H9 (cell line): ENCODE measurements around the gene MRTFA. TPM values are rescaled to one million over a fixed set of nuclear protein-coding genes. Genes with fewer than 3 reads are reported as not detected.
A peak's percentile ranks its signal among the peaks of the same experiment; 100 is the strongest.

Experiments used
- DNase-seq: peaks from one replicate; pipeline ENCODE4 v3.0.0-alpha.2; 2017
- H2AFZ ChIP-seq: one replicate; pipeline ENCODE4 v1.6.1; 2013; ENCODE audit warnings: mild to moderate bottlenecking, low read length, control low read depth, moderate library complexity
- H2AK5ac ChIP-seq: 2 replicates; pipeline ENCODE4 v1.6.1; 2013; ENCODE audit warnings: low read length, control low read depth, mixed read lengths; ENCODE audit not compliant: insufficient read length
- H2BK120ac ChIP-seq: one replicate; pipeline ENCODE4 v1.6.1; 2013; ENCODE audit warnings: low read depth, mild to moderate bottlenecking, low read length, control low read depth, inconsistent platforms; ENCODE audit not compliant: poor library complexity, severe bottlenecking
- H2BK12ac ChIP-seq: 2 replicates; pipeline ENCODE4 v1.6.1; 2013; ENCODE audit warnings: low read length, control low read depth, mixed read lengths, low read depth; ENCODE audit not compliant: insufficient read length
- H2BK15ac ChIP-seq: 2 replicates; pipeline ENCODE4 v1.6.1; 2013; ENCODE audit warnings: low read depth, low read length, control low read depth
- H2BK20ac ChIP-seq: one replicate; pipeline ENCODE4 v1.6.1; 2013; ENCODE audit warnings: low read depth, mild to moderate bottlenecking, low read length, control low read depth, inconsistent platforms; ENCODE audit not compliant: poor library complexity, severe bottlenecking
- H2BK5ac ChIP-seq: 2 replicates; pipeline ENCODE4 v1.6.1; 2013; ENCODE audit warnings: low read length, control low read depth, mixed read lengths; ENCODE audit not compliant: insufficient read length
- H3K14ac ChIP-seq: 2 replicates; pipeline ENCODE4 v1.6.1; 2013; ENCODE audit warnings: low read length, control low read depth; ENCODE audit not compliant: insufficient read depth
- H3K18ac ChIP-seq: 2 replicates; pipeline ENCODE4 v1.6.1; 2013; ENCODE audit warnings: low read depth, mild to moderate bottlenecking, mixed read lengths, low read length, control low read depth; ENCODE audit not compliant: insufficient read length
- H3K23ac ChIP-seq: 2 replicates; pipeline ENCODE4 v1.6.1; 2013; ENCODE audit warnings: low read length, control low read depth, mixed read lengths, low read depth; ENCODE audit not compliant: insufficient read length
- H3K23me2 ChIP-seq: 2 replicates; pipeline ENCODE4 v1.6.1; 2013; ENCODE audit warnings: low read depth, mild to moderate bottlenecking, mixed read lengths, low read length, control low read depth; ENCODE audit not compliant: insufficient read length, poor library complexity, severe bottlenecking
- H3K27ac ChIP-seq: 2 replicates; pipeline ENCODE4 v1.5.1; 2013; ENCODE audit warnings: low read length, control low read depth, mixed read lengths, low read depth; ENCODE audit not compliant: insufficient read length
- H3K27me3 ChIP-seq: 2 replicates; pipeline ENCODE4 v1.6.1; 2013; ENCODE audit warnings: low read length, control low read depth, inconsistent platforms; ENCODE audit not compliant: insufficient read depth
- H3K4ac ChIP-seq: 2 replicates; pipeline ENCODE4 v1.6.1; 2013; ENCODE audit warnings: low read depth, mild to moderate bottlenecking, control low read depth, inconsistent platforms, low read length, moderate library complexity
- H3K4me1 ChIP-seq: 2 replicates; pipeline ENCODE4 v1.6.1; 2013; ENCODE audit warnings: low read length, control low read depth, inconsistent platforms; ENCODE audit not compliant: insufficient read depth
- H3K4me2 ChIP-seq: 2 replicates; pipeline ENCODE4 v1.6.1; 2013; ENCODE audit warnings: low read length, control low read depth, mixed read lengths; ENCODE audit not compliant: insufficient read length, insufficient read depth
- H3K56ac ChIP-seq: 2 replicates; pipeline ENCODE4 v1.6.1; 2013; ENCODE audit warnings: low read depth, mild to moderate bottlenecking, mixed read lengths, low read length, control low read depth; ENCODE audit not compliant: insufficient read length
- H3K79me1 ChIP-seq: 2 replicates; pipeline ENCODE4 v1.6.1; 2013; ENCODE audit warnings: low read depth, mild to moderate bottlenecking, moderate library complexity, low read length, control low read depth, inconsistent platforms; ENCODE audit not compliant: insufficient read depth, poor library complexity, severe bottlenecking
- H3K79me2 ChIP-seq: 2 replicates; pipeline ENCODE4 v1.6.1; 2013; ENCODE audit warnings: low read length, control low read depth, inconsistent platforms; ENCODE audit not compliant: insufficient read depth
- H3K9ac ChIP-seq: 2 replicates; pipeline ENCODE4 v1.6.1; 2013; ENCODE audit warnings: low read length, control low read depth, mixed read lengths; ENCODE audit not compliant: insufficient read length; ENCODE audit errors: extremely low read depth
- H3K9me3 ChIP-seq: one replicate; pipeline ENCODE4 v1.6.1; 2013; ENCODE audit warnings: low read depth, low read length, inconsistent platforms; ENCODE audit not compliant: control insufficient read depth
- H3T11ph ChIP-seq: one replicate; pipeline ENCODE4 v1.6.1; 2013; ENCODE audit warnings: mild to moderate bottlenecking, low read length, control low read depth, inconsistent platforms
- H4K20me1 ChIP-seq: one replicate; pipeline ENCODE4 v1.6.1; 2013; ENCODE audit not compliant: control insufficient read depth, insufficient read length, insufficient read depth
- H4K5ac ChIP-seq: 2 replicates; pipeline ENCODE4 v1.6.1; 2013; ENCODE audit warnings: low read depth, mild to moderate bottlenecking, mixed read lengths, low read length, control low read depth; ENCODE audit not compliant: insufficient read length
- H4K8ac ChIP-seq: replicated peaks from 2 replicates; pipeline ENCODE4 v1.6.1; 2013; ENCODE audit warnings: low read length, control low read depth, mixed read lengths, low read depth; ENCODE audit not compliant: insufficient read length
- H4K91ac ChIP-seq: 2 replicates; pipeline ENCODE4 v1.6.1; 2013; ENCODE audit warnings: low read depth, mild to moderate bottlenecking, moderate library complexity, mixed read lengths, low read length, control low read depth; ENCODE audit not compliant: insufficient read length
- H3K27ac Mint-ChIP-seq, 3 experiments: 2 replicates in 2 of 3; 3 replicates in 1 of 3; pipeline ENCODE4 v1.8.0; 2020 to 2021; ENCODE audit warnings: mixed read lengths in 3 of 3, mild to moderate bottlenecking in 1 of 3, moderate library complexity in 1 of 3
- H3K27me3 Mint-ChIP-seq: 2 replicates; pipeline ENCODE4 v1.8.0; 2021; ENCODE audit warnings: low read depth, mild to moderate bottlenecking, moderate library complexity, mixed read lengths
- H3K36me3 Mint-ChIP-seq, 3 experiments: 2 replicates in 2 of 3; 3 replicates in 1 of 3; pipeline ENCODE4 v1.8.0; 2020 to 2021; ENCODE audit warnings: low read depth in 3 of 3, mixed read lengths in 3 of 3; ENCODE audit not compliant: insufficient read depth in 1 of 3
- H3K4me1 Mint-ChIP-seq, 2 experiments: 2 replicates each; pipeline ENCODE4 v1.8.0; 2020; ENCODE audit warnings: mixed read lengths in 2 of 2
- H3K4me3 Mint-ChIP-seq, 2 experiments: 2 replicates in 1 of 2; 3 replicates in 1 of 2; pipeline ENCODE4 v1.8.0; 2020 to 2021; ENCODE audit warnings: mild to moderate bottlenecking in 2 of 2, mixed read lengths in 2 of 2, moderate library complexity in 1 of 2
- H3K9me3 Mint-ChIP-seq, 2 experiments: 2 replicates in 1 of 2; 3 replicates in 1 of 2; pipeline ENCODE4 v1.8.0; 2020; ENCODE audit warnings: mild to moderate bottlenecking in 2 of 2, mixed read lengths in 2 of 2, moderate library complexity in 1 of 2
- WGBS: extraction: QIAGEN DNeasy Blood & Tissue Kit; methylation state at CpG from one replicate; pipeline ENCODE4 v1.1.7; 2013; ENCODE audit warnings: missing lambda C conversion rate, low lambda C conversion rate, mixed read lengths; ENCODE audit not compliant: insufficient read length; ENCODE audit errors: extremely low coverage; 5-methylcytosine and 5-hydroxymethylcytosine counted together
- total RNA-seq: library from RNA; stranded (reverse); gene quantifications from 2 replicates; pipeline ENCODE4 v1.2.1, GENCODE V29; 2021
- TF ChIP-seq, protein P1 (sequence below): fragments of 200-600 bp; sonication (generic); conservative IDR thresholded peaks from 3 replicates; pipeline ENCODE4 v1.8.0; 2021; ENCODE audit warnings: antibody characterized with exemption, mild to moderate bottlenecking

Gene MRTFA
- total RNA-seq, 1 experiment from 2014 or later, result 38.1 TPM

DNA sequence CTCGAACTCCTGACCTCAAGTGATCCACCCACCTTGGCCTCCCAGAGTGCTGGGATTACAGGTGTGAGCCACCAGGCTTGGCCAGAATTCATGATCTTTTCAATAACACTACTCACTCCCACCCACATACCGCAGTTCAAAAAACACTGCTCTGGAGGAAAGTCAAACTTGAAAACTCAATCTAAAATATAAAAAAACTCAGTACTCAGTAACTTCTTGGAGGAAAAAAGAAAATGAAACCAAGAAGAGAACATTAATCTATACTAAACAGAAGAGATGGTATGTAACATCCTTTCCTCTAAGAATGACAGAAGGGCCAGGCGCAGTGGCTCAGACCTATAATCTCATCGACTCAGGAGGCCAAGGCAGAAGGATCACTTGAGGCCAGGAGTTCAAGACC, 58.3 kb downstream of the MRTFA start:
- Mint-ChIP-seq H3K27me3 (no peaks in the 10 kb centered on the region), H3K4me1 (peaks cover 5% of the 10 kb centered on the region in 2 experiments; a peak in 1 of 4 replicates), H3K9me3 (peaks cover 1 to 2% of the 10 kb centered on the region in 2 experiments; a peak in 3 of 5 replicates), H3K27ac (peak overlapping the region in 1 of 3 experiments; percentile 67; a peak in 1 of 7 replicates), H3K4me3 (no peak overlapping the region), H3K36me3 (peaks cover 4 to 18% (median 14%) of the 10 kb centered on the region in 3 experiments)
- no peak overlapping the region for H4K8ac ChIP-seq
- no peaks in the 10 kb centered on the region for H3K9me3 ChIP-seq
- H3K14ac ChIP-seq, result no peak overlapping the region
- no peak overlapping the region for H2BK120ac ChIP-seq
- H3K23ac ChIP-seq, result no peak overlapping the region
- no peak overlapping the region for H3K18ac ChIP-seq
- H3K27ac ChIP-seq, result no peak overlapping the region
- H3K79me1 ChIP-seq, result peaks cover 2% of the 10 kb centered on the region
- DNase-seq, result no peak
- H3K79me2 ChIP-seq, result no peaks in the 10 kb centered on the region; the same call in 1 of the 2 replicates
- H2BK15ac ChIP-seq, result no peak overlapping the region
- H3K56ac ChIP-seq, result no peak overlapping the region
- no peaks in the 10 kb centered on the region for H3K23me2 ChIP-seq
- TF ChIP-seq, protein P1, sequence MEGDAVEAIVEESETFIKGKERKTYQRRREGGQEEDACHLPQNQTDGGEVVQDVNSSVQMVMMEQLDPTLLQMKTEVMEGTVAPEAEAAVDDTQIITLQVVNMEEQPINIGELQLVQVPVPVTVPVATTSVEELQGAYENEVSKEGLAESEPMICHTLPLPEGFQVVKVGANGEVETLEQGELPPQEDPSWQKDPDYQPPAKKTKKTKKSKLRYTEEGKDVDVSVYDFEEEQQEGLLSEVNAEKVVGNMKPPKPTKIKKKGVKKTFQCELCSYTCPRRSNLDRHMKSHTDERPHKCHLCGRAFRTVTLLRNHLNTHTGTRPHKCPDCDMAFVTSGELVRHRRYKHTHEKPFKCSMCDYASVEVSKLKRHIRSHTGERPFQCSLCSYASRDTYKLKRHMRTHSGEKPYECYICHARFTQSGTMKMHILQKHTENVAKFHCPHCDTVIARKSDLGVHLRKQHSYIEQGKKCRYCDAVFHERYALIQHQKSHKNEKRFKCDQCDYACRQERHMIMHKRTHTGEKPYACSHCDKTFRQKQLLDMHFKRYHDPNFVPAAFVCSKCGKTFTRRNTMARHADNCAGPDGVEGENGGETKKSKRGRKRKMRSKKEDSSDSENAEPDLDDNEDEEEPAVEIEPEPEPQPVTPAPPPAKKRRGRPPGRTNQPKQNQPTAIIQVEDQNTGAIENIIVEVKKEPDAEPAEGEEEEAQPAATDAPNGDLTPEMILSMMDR, result no peak
- no peaks in the 10 kb centered on the region for H4K20me1 ChIP-seq
- H4K5ac ChIP-seq, result no peak overlapping the region
- H2BK5ac ChIP-seq, result no peak overlapping the region
- no peak overlapping the region for H3K9ac ChIP-seq
- H3K4me1 ChIP-seq, result no peaks in the 10 kb centered on the region; the same call in 1 of the 2 replicates
- no CpG with 5 or more reads among the region's 4 CpGs for WGBS
- H3K4me2 ChIP-seq, result no peak overlapping the region
- no peaks in the 10 kb centered on the region for H3K27me3 ChIP-seq
- no peak overlapping the region for H2AK5ac ChIP-seq
- H2AFZ ChIP-seq, result no peak overlapping the region
- no peak overlapping the region for H3K4ac ChIP-seq
- no peak overlapping the region for H2BK12ac ChIP-seq
- H3T11ph ChIP-seq, result no peak overlapping the region
- no peak overlapping the region for H2BK20ac ChIP-seq
- no peak overlapping the region for H4K91ac ChIP-seq
